ENCODE data around the gene DAP3.

DNA sequence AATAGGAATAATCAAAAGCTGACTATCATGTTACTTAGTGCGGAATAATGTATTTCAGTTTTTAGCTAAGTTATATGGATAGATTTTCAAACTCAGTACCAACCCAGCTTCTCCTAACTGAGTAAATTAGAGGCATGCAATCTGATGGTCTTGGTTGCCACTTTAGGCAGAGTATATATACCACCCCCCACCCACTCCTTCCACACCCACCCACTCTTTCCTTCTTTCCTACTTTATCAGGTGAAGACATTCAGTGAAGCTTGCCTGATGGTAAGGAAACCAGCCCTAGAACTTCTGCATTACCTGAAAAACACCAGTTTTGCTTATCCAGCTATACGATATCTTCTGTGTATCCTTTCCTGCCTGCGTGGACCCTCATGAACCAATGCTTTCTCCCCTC, 36.3 kb downstream of the DAP3 start:
- TF ChIP-seq, protein P1, sequence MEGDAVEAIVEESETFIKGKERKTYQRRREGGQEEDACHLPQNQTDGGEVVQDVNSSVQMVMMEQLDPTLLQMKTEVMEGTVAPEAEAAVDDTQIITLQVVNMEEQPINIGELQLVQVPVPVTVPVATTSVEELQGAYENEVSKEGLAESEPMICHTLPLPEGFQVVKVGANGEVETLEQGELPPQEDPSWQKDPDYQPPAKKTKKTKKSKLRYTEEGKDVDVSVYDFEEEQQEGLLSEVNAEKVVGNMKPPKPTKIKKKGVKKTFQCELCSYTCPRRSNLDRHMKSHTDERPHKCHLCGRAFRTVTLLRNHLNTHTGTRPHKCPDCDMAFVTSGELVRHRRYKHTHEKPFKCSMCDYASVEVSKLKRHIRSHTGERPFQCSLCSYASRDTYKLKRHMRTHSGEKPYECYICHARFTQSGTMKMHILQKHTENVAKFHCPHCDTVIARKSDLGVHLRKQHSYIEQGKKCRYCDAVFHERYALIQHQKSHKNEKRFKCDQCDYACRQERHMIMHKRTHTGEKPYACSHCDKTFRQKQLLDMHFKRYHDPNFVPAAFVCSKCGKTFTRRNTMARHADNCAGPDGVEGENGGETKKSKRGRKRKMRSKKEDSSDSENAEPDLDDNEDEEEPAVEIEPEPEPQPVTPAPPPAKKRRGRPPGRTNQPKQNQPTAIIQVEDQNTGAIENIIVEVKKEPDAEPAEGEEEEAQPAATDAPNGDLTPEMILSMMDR (IDR thresholded peaks at IDR 0.05): no peak
- TF ChIP-seq POLR2A (IDR thresholded peaks at IDR 0.05) (no peak), POLR2AphosphoS5 (IDR thresholded peaks at IDR 0.05) (no peak)

All from prostate gland (tissue), 2 donors.